ENCODE results near the gene TTPAL. TPM values are rescaled to one million over a fixed set of nuclear protein-coding genes. Genes with fewer than 3 reads are reported as not detected.

TTPAL gene
- total RNA-seq, 1 experiment from 2014 or later: 20.4 TPM

DNA sequence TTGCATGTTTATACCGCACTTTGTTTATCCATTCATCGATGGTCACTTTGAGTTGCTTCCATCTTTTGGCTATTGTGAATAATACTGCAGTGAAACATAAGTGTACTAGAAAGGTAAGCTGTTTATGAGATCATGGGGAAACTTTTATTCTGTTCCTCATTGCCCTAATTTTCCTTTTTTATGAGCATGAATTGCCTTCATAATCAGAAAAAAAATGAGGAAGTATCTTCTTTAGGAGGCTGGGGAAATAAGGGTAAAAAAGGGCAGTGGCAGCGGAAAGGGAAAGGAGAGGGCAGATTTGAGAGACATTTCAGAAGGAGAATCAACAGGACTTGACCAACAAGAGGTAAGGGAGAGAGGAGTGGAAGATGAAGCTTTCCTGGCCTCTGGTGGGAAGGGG, 60.5 kb downstream of the TTPAL start:
- ATAC-seq: no peak
- H3K27me3 ChIP-seq (ENCODE audit: insufficient read depth, low read length): no peaks in the 10 kb centered on the region
- H3K9me2 ChIP-seq (ENCODE audit: insufficient read depth): no peaks in the 10 kb centered on the region
- ChIA-PET RAD21 (ENCODE audit: low non-redundant PET in 1 of 2, low total read pairs in 2 of 2, uncharacterized antibody in 2 of 2, unreplicated experiment in 2 of 2) (no interaction called here), POLR2A (no interaction called here), CTCF (no interaction called here)
- no peak overlapping the region for H2AFZ ChIP-seq (ENCODE audit: low read depth, low read length, poor library complexity, severe bottlenecking)
- no peaks in the 10 kb centered on the region for H3K9me3 ChIP-seq (ENCODE audit: control insufficient read depth in 1 of 2, insufficient read depth in 1 of 2, low read depth in 1 of 2, low read length in 2 of 2)
- no peak overlapping the region for H3K27ac ChIP-seq (ENCODE audit: low read depth, low read length)
- H3K79me2 ChIP-seq (ENCODE audit: insufficient read depth, low read length): no peaks in the 10 kb centered on the region; the same call in 1 of the 2 replicates
- BruUV-seq (replicated peaks): no TSS peak
- H3K9ac ChIP-seq (ENCODE audit: low read length): no peak overlapping the region
- DNase-seq (ENCODE audit: low read depth, low spot score): no peak
- intact Hi-C loops (cut with micrococcal nuclease): no loop called here
- no peak overlapping the region for H3K4me3 ChIP-seq (replicated peaks in 1 of 2; ENCODE audit: low read depth in 1 of 2, low read length in 2 of 2)
- H3K36me3 ChIP-seq (ENCODE audit: control insufficient read depth in 1 of 2, insufficient read depth in 2 of 2, low read length in 2 of 2): no peaks in the 10 kb centered on the region
- TF ChIP-seq EGR1 (IDR thresholded peaks at IDR 0.05; ENCODE audit: low read depth): no peak
- H4K20me1 ChIP-seq (ENCODE audit: insufficient read depth): no peaks in the 10 kb centered on the region
- H3K4me1 ChIP-seq (ENCODE audit: control insufficient read depth in 1 of 2, insufficient read depth in 2 of 2, low read length in 2 of 2): peaks cover 15 to 24% of the 10 kb centered on the region in 2 experiments
- H3K4me2 ChIP-seq (ENCODE audit: low read length): no peak overlapping the region

DNA sequence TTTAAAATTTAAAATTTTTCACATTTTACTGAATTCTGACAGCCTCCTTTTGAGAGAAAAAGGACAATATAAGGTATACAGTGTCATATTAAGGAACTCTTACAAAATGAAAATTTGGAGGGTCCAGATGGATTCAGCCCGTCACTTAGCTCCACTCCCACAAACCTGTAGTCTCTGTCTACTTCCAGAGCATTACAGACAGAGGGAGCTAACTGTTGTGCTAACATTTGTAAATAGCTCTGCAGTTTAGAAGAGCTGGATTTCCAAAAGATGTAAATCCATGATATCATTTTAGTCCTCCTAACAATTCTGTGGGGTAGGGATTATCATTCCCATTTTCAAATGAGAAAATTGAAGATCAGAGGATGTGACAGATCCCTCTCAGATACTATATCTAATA, 62.3 kb downstream of the TTPAL start:
- intact Hi-C loops (cut with micrococcal nuclease): no loop called here
- H3K27ac ChIP-seq (ENCODE audit: low read depth, low read length): no peak overlapping the region
- no peak for TF ChIP-seq EZH2 (IDR thresholded peaks at IDR 0.05)
- no peak for TF ChIP-seq CBX3 (IDR thresholded peaks at IDR 0.05; ENCODE audit: low read depth)
- no peak for TF ChIP-seq ZFX (IDR thresholded peaks at IDR 0.05)
- TF ChIP-seq SIN3A (IDR thresholded peaks at IDR 0.05; ENCODE audit: low read depth): no peak
- no peak for TF ChIP-seq YY1 (IDR thresholded peaks at IDR 0.05; ENCODE audit: extremely low read depth, insufficient replicate concordance, low read depth, low read length)
- TF ChIP-seq, protein P1, sequence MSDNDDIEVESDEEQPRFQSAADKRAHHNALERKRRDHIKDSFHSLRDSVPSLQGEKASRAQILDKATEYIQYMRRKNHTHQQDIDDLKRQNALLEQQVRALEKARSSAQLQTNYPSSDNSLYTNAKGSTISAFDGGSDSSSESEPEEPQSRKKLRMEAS (IDR thresholded peaks at IDR 0.05): no peak
- TF ChIP-seq SRF (IDR thresholded peaks at IDR 0.05; ENCODE audit: low read depth): no peak
- TF ChIP-seq JUND (IDR thresholded peaks at IDR 0.05): no peak
- no peak for TF ChIP-seq EGR1 (IDR thresholded peaks at IDR 0.05; ENCODE audit: low read depth)
- H3K4me1 ChIP-seq (ENCODE audit: control insufficient read depth in 1 of 2, insufficient read depth in 2 of 2, low read length in 2 of 2): peaks cover 5 to 13% of the 10 kb centered on the region in 2 experiments; a peak in 3 of 4 replicates
- no peaks in the 10 kb centered on the region for H3K9me2 ChIP-seq (ENCODE audit: insufficient read depth)
- H4K20me1 ChIP-seq (ENCODE audit: insufficient read depth): no peaks in the 10 kb centered on the region
- ChIA-PET RAD21 (ENCODE audit: low non-redundant PET in 1 of 2, low total read pairs in 2 of 2, uncharacterized antibody in 2 of 2, unreplicated experiment in 2 of 2) (no interaction called here), CTCF (interaction anchor here (1.0 kb wide), 1 partner anchor 29 kb away, joined by 3 read pairs; no protein-coding TSS in a partner anchor), POLR2A (no interaction called here)
- no peaks in the 10 kb centered on the region; the same call in 1 of the 2 replicates for H3K79me2 ChIP-seq (ENCODE audit: insufficient read depth, low read length)
- DNase-seq (ENCODE audit: low read depth, low spot score): no peak
- H3K9me3 ChIP-seq (ENCODE audit: control insufficient read depth in 1 of 2, insufficient read depth in 1 of 2, low read depth in 1 of 2, low read length in 2 of 2): no peaks in the 10 kb centered on the region
- H2AFZ ChIP-seq (ENCODE audit: low read depth, low read length, poor library complexity, severe bottlenecking): no peak overlapping the region
- no peak overlapping the region for H3K9ac ChIP-seq (ENCODE audit: low read length)
- no peaks in the 10 kb centered on the region for H3K27me3 ChIP-seq (ENCODE audit: insufficient read depth, low read length)
- no peaks in the 10 kb centered on the region for H3K36me3 ChIP-seq (ENCODE audit: control insufficient read depth in 1 of 2, insufficient read depth in 2 of 2, low read length in 2 of 2)
- no peak overlapping the region for H3K4me2 ChIP-seq (ENCODE audit: low read length)
- no peak overlapping the region for H3K4me3 ChIP-seq (replicated peaks in 1 of 2; ENCODE audit: low read depth in 1 of 2, low read length in 2 of 2)
- no TSS peak for BruUV-seq (replicated peaks)
- ATAC-seq: no peak

Measured in HCT116 (cell line).